OCI-LY7 (cell line): ENCODE data around the gene PMVK. TPM values are rescaled to one million over a fixed set of nuclear protein-coding genes. Genes with fewer than 3 reads are reported as not detected.
A peak's percentile ranks its signal among the peaks of the same experiment; 100 is the strongest.

ENCODE experiments used
- Bru-seq: library from RNA; stranded (reverse); fragments of 400-500 nt; gene quantifications from one replicate; lab custom pipeline; 2021; lab: Mats Ljungman, UMichigan
- BruChase-seq, 2 experiments: library from RNA; stranded (reverse); fragments of 400-500 nt; gene quantifications; one replicate each; lab custom pipeline; 2021; lab: Mats Ljungman, UMichigan
- BruUV-seq: library from RNA; stranded (reverse); fragments of 400-500 nt; replicated peaks from 2 replicates; lab custom pipeline; 2021; lab: Mats Ljungman, UMichigan
- CTCF ChIA-PET: fragments of 300-600 bp; sonication (Branson Sonifier 250); formaldehyde crosslinking; loops from one replicate; lab custom pipeline; 2022; ENCODE audit warnings: antibody characterized with exemption; ENCODE audit not compliant: unreplicated experiment; lab: Charles Lee
- POLR2A ChIA-PET: fragments of 300-600 bp; sonication (Branson Sonifier 250); formaldehyde crosslinking; loops from one replicate; lab custom pipeline; 2022; ENCODE audit warnings: antibody characterized with exemption; lab: Charles Lee
- DNase-seq: peaks from one replicate; pipeline ENCODE4 v3.0.0-alpha.2; 2015; ENCODE audit warnings: low spot score
- H2AFZ ChIP-seq: fragments of 200-600 bp; sonication (generic), shearing (Covaris generic); 2 replicates; pipeline ENCODE4 v1.6.1; 2014; ENCODE audit warnings: mild to moderate bottlenecking, antibody characterized with exemption, low read length, moderate library complexity
- H3K27ac ChIP-seq: fragments of 200-600 bp; sonication (generic); 2 replicates; pipeline ENCODE4 v1.5.1; 2014; ENCODE audit warnings: mixed run types, low read depth, mild to moderate bottlenecking, moderate library complexity, low read length, inconsistent platforms; ENCODE audit not compliant: poor library complexity, severe bottlenecking
- H3K36me3 ChIP-seq: fragments of 200-600 bp; sonication (generic); 2 replicates; pipeline ENCODE4 v1.6.1; 2014; ENCODE audit warnings: mild to moderate bottlenecking, antibody characterized with exemption, low read length, moderate library complexity, mixed read lengths; ENCODE audit not compliant: insufficient read depth
- H3K4me1 ChIP-seq: fragments of 200-600 bp; sonication (generic); 2 replicates; pipeline ENCODE4 v1.5.1; 2014; ENCODE audit warnings: mild to moderate bottlenecking, low read length; ENCODE audit not compliant: insufficient read depth, poor library complexity, severe bottlenecking
- H3K4me2 ChIP-seq: fragments of 200-600 bp; sonication (generic); 2 replicates; pipeline ENCODE4 v1.6.1; 2014; ENCODE audit warnings: mild to moderate bottlenecking, low read length
- H3K4me3 ChIP-seq: fragments of 200-600 bp; sonication (generic); 2 replicates; pipeline ENCODE4 v1.5.1; 2014; ENCODE audit warnings: mild to moderate bottlenecking, low read depth, low read length; ENCODE audit not compliant: poor library complexity, severe bottlenecking
- H3K79me2 ChIP-seq: fragments of 200-600 bp; sonication (generic); 2 replicates; pipeline ENCODE4 v1.6.1; 2016; ENCODE audit warnings: low read depth, mild to moderate bottlenecking, low read length, moderate library complexity, mixed read lengths; ENCODE audit not compliant: insufficient read depth
- H3K9me2 ChIP-seq: fragments of 200-600 bp; sonication (generic); 2 replicates; pipeline ENCODE4 v1.6.1; 2016; ENCODE audit warnings: mild to moderate bottlenecking, low read length, mixed read lengths; ENCODE audit not compliant: insufficient read depth
- H3K9me3 ChIP-seq: fragments of 200-600 bp; sonication (generic); 2 replicates; pipeline ENCODE4 v1.6.1; 2014; ENCODE audit warnings: mild to moderate bottlenecking, mixed run types, low read length, mixed read lengths
- H4K20me1 ChIP-seq: fragments of 200-600 bp; sonication (generic); 2 replicates; pipeline ENCODE4 v1.6.1; 2014; ENCODE audit warnings: mild to moderate bottlenecking, antibody characterized with exemption, low read length, moderate library complexity, mixed read lengths; ENCODE audit not compliant: insufficient read depth
- CTCF ChIP-seq: fragments of 200-600 bp; sonication (generic); conservative IDR thresholded peaks from 2 replicates; pipeline ENCODE4 v1.5.1; 2014; ENCODE audit warnings: mild to moderate bottlenecking, antibody characterized with exemption, low read length, moderate library complexity, mixed read lengths
- EZH2phosphoT487 ChIP-seq: fragments of 200-600 bp; sonication (generic); IDR thresholded peaks from 2 replicates; pipeline ENCODE4 v1.6.1; 2018; ENCODE audit warnings: low read depth, borderline replicate concordance, mild to moderate bottlenecking, mixed run types, antibody characterized with exemption, low read length, moderate library complexity, mixed read lengths
- intact Hi-C: fragments of 100-400 bp; cut with micrococcal nuclease; formaldehyde crosslinking; loops from one replicate; pipeline ENCODE4 v1.10.0; 2022; ENCODE audit not compliant: unreplicated experiment
- long read RNA-seq: library from polyadenylated mRNA; stranded (forward); transcript quantifications from one replicate; pipeline ENCODE4 v2.0.0, GENCODE V29; 2022
- total RNA-seq, 2 experiments: library from RNA; depleted of rRNA in 1 of 2; stranded (reverse); fragments of >200 nt in 1 of 2; shearing (Covaris generic) in 1 of 2; gene quantifications; 2 replicates each; pipeline ENCODE4 v1.2.3, GENCODE V29; 2014 to 2022

Gene PMVK
- 16.3 and 19.1 TPM in 2 replicates for total RNA-seq (2014; rRNA removed; shearing (Covaris generic))
- 45.9 and 54.0 TPM in 2 replicates for total RNA-seq (2022)
- percentile 72 among the genes with signal in this experiment for Bru-seq, nascent RNA
- percentile 71 among the genes with signal in this experiment for BruChase-seq, experiment 1, labeled RNA remaining after a 6-hour chase
- percentile 65 among the genes with signal in this experiment for BruChase-seq, experiment 2, labeled RNA remaining after a 2-hour chase
- long read RNA-seq, transcript PMVK-201 (5 exons, 1,280 nt) = major isoform, 92 of 100 reads
- long read RNA-seq, partial matches to known transcripts = 0 of 100 reads
- long read RNA-seq, other reads (novel, unspliced or antisense) = 8 of 100 reads

GRCh38 chr1:154936555-154937084 lies at the start of gene PMVK:
PMVK (minus strand) TSS chr1:154936719; CDS start chr1:154936685, 34 bp downstream.
- BruUV-seq = no TSS peak
- Histone ChIP-seq H3K79me2 (peaks cover 40% of the 10 kb centered on the region), H4K20me1 (no peaks in the 10 kb centered on the region), H3K9me2 (no peaks in the 10 kb centered on the region), H3K4me1 (peaks cover 54% of the 10 kb centered on the region), H3K9me3 (no peaks in the 10 kb centered on the region), H3K27ac (peak within 1 kb of the TSS; percentile 92), H3K36me3 (peaks cover 3% of the 10 kb centered on the region; the same call in 1 of the 2 replicates), H3K4me3 (peak within 1 kb of the TSS; percentile 74), H2AFZ (peak within 1 kb of the TSS; percentile 46; the same call in 1 of the 2 replicates), H3K4me2 (peak within 1 kb of the TSS; percentile 99)
- no peak for TF ChIP-seq EZH2phosphoT487
- TF ChIP-seq CTCF = peak; percentile 74
- DNase-seq = peak; percentile 97
- POLR2A ChIA-PET = interaction anchor here (0.5 to 1.9 kb wide), 9 partner anchors 8 to 267 kb away, joined by 3 to 7 read pairs (median 4); partner anchors contain the start of gene PBXIP1
- intact Hi-C loops = loop anchor here (2.0 kb wide), 1 partner anchor 378 kb away; the partner anchor contains the start of gene UBE2Q1
- CTCF ChIA-PET = interaction anchor here (0.9 to 1.0 kb wide), 2 partner anchors 70 to 108 kb away, joined by 3 to 5 read pairs; no protein-coding TSS in a partner anchor

- DNase-seq = peak; percentile 66
- peak; percentile 66 for TF ChIP-seq CTCF
- TF ChIP-seq EZH2phosphoT487 = no peak
- ChIA-PET POLR2A (interaction anchor here (0.6 to 3.2 kb wide), 12 partner anchors 10 to 138 kb away, joined by 3 to 16 read pairs (median 4); partner anchors contain the start of gene PYGO2), CTCF (interaction anchor here (0.6 to 1.3 kb wide), 4 partner anchors 28 to 78 kb away, joined by 3 to 4 read pairs (median 3); partner anchors contain the start of gene PBXIP1)
- Histone ChIP-seq H2AFZ (no peak overlapping the region; the same call in 1 of the 2 replicates), H3K4me3 (peak overlapping the region; percentile 77), H3K79me2 (peaks cover 50% of the 10 kb centered on the region), H3K9me3 (no peaks in the 10 kb centered on the region), H3K9me2 (no peaks in the 10 kb centered on the region), H3K4me1 (peaks cover 18% of the 10 kb centered on the region), H4K20me1 (no peaks in the 10 kb centered on the region), H3K27ac (peak overlapping the region; percentile 65), H3K36me3 (peaks cover 64% of the 10 kb centered on the region), H3K4me2 (peak overlapping the region; percentile 90)
- intact Hi-C loops = loop anchor here (1.0 to 5.0 kb wide), 4 partner anchors 9 to 78 kb away; partner anchors contain the start of gene EFNA4
- BruUV-seq = no TSS peak
These were observed 47.4 kb upstream of the PMVK start for GRCh38 chr1:154983776-154984466.
